ENCODE measurements around the gene CSF1R.

- no peak for TF ChIP-seq CTCF (IDR thresholded peaks at IDR 0.05; ENCODE audit: low read length)
- TF ChIP-seq EZH2 (IDR thresholded peaks at IDR 0.05; ENCODE audit: borderline replicate concordance, low read length) = no peak
These were observed 45.1 kb upstream of the CSF1R start for GRCh38 chr5:150131461-150131860.
